Kidney tubule cell (primary cell): Measurements from ENCODE around the gene CLDN5.

Experiments used
- DNase-seq: peaks from one replicate; pipeline ENCODE4 v3.0.0-alpha.2; 2018; ENCODE audit warnings: low spot score

Gene CLDN5

DNA sequence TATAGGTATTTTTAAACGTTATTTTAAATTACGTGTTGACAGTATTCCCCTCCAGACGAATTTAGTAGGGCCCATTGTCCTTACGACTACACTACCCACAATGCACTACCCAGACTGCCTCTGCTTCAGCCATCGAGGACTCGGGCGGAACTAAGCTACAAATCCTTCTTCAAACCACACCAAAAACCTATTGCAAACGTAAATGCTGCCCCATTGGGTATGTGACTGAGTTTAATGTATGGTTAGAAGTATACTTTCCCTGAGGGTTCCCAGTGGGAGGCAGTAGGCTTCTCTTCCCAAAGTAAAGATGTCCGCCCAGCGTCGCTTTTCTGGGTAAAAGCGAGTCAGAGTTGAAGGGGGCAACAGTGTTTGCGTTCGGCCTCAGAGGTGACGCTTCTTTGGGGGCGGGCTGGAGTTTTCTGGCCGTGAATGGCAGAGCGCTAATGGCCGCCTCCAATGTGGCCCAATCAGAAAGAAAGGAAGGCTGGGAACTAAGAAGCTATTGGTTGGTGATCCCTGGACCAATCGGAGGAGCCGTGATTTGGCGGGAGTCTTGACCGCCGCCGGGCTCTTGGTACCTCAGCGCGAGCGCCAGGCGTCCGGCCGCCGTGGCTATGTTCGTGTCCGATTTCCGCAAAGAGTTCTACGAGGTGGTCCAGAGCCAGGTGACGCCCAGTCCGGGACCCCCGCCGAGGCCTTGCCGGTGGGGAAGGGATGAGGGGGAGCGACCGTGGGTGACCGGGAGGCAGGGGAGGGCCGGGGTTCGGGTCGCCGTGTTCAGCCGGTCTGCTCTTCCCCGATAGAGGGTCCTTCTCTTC, 44.6 kb downstream of the CLDN5 start, which contains the start of gene CDC45:
Gene CDC45 (plus strand): TSS at position 566 of the 818 bp plus-strand sequence. CDS start 49 bp downstream, at position 615.
- peak; percentile 98 for DNase-seq

DNA sequence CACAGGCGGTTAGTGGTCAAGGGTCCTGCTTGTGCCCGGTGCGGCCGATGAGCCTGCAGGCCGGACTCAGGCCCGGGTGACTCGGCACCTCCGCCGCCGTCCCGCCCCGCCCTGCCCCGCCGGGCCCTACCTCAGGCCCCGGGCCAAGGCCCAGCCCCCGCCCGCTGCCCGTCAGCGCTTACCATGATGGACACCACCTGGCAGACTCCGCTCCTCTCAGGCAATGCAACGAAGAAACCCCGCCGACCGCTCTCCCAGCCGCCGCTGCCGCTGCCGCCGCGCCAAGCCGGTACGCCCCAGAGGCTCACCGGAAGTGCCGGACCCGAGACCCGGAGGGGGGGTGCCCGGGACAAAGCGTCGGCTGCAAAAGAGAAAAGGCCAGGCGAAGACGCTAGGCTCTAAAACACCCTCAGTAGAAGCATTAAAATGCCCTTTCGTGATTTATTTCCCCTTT, 45.3 kb downstream of the CLDN5 start, which contains the start of gene UFD1:
Gene UFD1 (minus strand): TSS at position 293 of the 454 bp plus-strand sequence. CDS start 108 bp downstream, at position 185.
- DNase-seq = peak; percentile 84

DNA sequence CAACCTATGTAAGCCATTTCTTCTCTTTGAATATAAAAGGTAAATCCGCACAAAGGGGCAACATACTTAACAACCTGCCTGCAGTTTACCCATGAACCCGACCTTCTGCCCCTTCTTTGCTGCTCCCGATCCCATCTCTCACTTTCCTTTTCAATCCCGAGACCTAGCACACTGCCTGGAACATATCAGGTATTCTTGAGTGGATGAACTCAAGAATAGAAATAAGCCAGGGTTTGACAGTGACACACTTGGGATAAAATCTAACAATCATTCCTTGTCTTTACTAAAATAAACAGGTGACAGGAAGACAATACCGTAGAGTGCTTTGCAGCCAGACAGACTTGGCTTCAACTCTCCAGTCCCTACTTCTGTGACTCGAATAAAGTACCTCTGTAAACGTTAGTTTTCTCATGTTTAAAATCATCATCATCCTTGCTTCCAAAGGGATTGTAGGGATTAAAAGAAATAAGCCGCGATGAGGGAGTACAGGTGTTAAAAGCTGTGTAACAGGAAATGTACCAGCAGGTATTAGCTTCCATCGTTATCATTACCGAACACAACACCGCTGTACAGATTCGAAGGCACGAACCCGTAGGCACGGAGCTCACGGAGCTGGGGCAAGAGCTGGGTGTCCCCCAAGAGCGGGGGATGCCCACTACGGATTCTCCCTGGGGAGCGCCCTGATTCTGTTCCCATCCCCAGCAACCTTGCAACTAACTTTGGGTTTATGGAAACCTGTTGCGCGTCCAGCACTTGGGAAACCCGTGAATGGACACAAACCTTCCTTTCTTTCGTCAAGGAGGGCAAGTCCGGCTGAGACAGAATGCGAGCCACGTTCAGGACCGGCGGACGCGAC, 45.9 kb downstream of the CLDN5 start:
- no peak for DNase-seq

DNA sequence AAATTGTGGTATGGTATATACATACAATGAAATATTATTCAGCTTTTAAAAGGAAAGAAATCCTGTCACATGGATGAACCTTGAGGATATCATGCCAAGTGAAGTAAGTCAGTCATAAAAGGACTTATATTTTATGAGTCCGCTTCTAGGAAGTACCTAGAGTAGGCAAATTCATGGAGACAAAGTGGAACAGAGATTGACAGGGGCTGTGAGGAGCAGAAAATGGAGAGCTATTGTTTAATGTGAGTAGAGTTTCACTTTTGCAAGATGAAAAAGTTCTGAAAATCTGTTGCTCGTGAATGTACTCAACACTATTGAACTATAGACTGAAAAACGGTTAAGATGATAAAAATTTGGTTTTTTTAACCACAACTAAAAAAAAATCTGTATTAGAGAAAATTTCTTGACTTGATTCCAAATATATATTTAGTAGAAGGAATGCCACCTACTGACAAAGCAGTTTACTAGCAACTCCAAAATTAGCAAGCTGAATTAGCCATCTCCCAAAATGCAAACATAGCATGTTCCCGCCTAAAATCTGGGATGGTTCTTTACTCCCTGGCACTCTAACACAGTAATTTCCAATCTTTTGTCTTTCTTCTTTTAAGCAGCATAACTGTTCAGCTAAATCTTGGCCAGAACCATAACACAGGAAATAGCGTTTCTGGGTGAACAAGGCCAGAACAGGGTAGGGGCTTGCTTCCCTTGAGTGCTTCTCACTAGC, 46.7 kb downstream of the CLDN5 start:
- no peak for DNase-seq

DNA sequence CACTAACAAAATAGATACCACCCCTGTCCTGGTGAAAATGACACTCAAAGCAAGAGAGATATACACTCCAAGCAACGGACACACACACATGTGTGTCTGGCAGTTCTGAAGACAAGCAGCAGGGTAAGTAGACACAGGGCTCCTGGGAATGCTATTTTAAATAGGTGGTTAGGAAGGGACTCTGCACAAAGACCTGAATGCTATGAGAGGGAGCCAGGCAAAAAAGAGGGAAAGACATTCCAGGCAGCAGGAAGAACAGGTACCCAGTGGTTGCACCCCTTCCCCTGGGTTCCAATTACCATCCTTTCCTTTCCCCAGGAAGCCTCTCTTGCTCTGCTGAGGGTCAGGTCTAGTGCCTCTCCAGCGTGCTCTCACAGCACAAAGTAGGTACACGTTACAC, 48.2 kb downstream of the CLDN5 start:
- DNase-seq = no peak

DNA sequence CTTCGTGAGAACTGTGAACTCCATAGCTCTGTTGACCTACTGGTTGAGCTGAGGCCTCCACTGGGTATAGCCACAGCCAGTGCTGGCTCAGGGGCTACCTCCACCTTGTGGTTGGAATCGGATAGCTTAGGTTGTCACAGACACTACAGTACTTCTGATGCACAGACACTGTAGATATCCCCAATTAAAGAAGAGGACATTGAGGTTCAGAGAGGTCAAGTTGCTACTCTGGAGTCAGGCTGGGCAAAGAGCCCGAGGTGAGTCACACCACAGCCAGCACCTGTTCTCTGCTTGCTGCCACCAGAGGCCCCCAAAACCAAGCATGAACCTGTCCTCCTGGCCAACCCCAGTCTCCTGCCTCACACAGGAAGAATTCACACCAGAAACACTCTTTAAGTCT, 50.6 kb downstream of the CLDN5 start:
- peak; percentile 21 for DNase-seq
